Right kidney (tissue), 1 donor: Measurements from ENCODE around the gene CTIF.

ENCODE experiments used
- DNase-seq: peaks from one replicate; pipeline ENCODE4 v3.0.0-alpha.2; 2016

CTIF gene

GRCh38 chr18:48682768-48683167, 143.9 kb downstream of the CTIF start:
- no peak for DNase-seq

GRCh38 chr18:48683197-48683596, 144.4 kb downstream of the CTIF start:
- no peak for DNase-seq

- DNase-seq: no peak
Measured at GRCh38 chr18:48683661-48684060, 144.8 kb downstream of the CTIF start.

- no peak for DNase-seq
Measured at GRCh38 chr18:48687346-48688042, 148.7 kb downstream of the CTIF start.

GRCh38 chr18:48688961-48689360, 150.1 kb downstream of the CTIF start:
- DNase-seq: no peak

GRCh38 chr18:48689548-48689947, 150.7 kb downstream of the CTIF start:
- DNase-seq: no peak

- DNase-seq: no peak
Measured at GRCh38 chr18:48690494-48690893, 151.7 kb downstream of the CTIF start.

GRCh38 chr18:48693006-48693405, 154.2 kb downstream of the CTIF start:
- DNase-seq: no peak

GRCh38 chr18:48693625-48694262, 154.9 kb downstream of the CTIF start:
- DNase-seq: no peak

GRCh38 chr18:48694295-48694694, 155.5 kb downstream of the CTIF start:
- no peak for DNase-seq

GRCh38 chr18:48695671-48696070, 156.8 kb downstream of the CTIF start:
- DNase-seq: no peak

GRCh38 chr18:48696218-48696617, 157.4 kb downstream of the CTIF start:
- DNase-seq: no peak

- no peak for DNase-seq
Measured at GRCh38 chr18:48697441-48697840, 158.6 kb downstream of the CTIF start.

GRCh38 chr18:48698707-48699106, 159.9 kb downstream of the CTIF start:
- DNase-seq: no peak

GRCh38 chr18:48699761-48700160, 160.9 kb downstream of the CTIF start:
- DNase-seq: no peak

- DNase-seq: no peak
Measured at GRCh38 chr18:48700446-48700845, 161.6 kb downstream of the CTIF start.

GRCh38 chr18:48702346-48703027, 163.7 kb downstream of the CTIF start:
- no peak for DNase-seq

GRCh38 chr18:48703028-48703386, 164.2 kb downstream of the CTIF start:
- DNase-seq: no peak

GRCh38 chr18:48703418-48703817, 164.6 kb downstream of the CTIF start:
- DNase-seq: no peak

GRCh38 chr18:48705043-48705442, 166.2 kb downstream of the CTIF start:
- DNase-seq: no peak

GRCh38 chr18:48705531-48705930, 166.7 kb downstream of the CTIF start:
- DNase-seq: no peak

- DNase-seq: no peak
Measured at GRCh38 chr18:48706731-48707130, 167.9 kb downstream of the CTIF start.

- DNase-seq: no peak
Measured at GRCh38 chr18:48707636-48708296, 168.9 kb downstream of the CTIF start.
